K562 (cell line): ENCODE measurements around the gene TSHR.

Experiments
- ATF1 ChIP-seq, 2 experiments: fragments of 450-650 bp in 1 of 2; IDR thresholded peaks; 2 replicates each; pipeline ENCODE4 v1.6.1; 2016; ENCODE audit warnings: missing compliant biosample characterization in 1 of 2, missing genetic modification characterization in 1 of 2
- CTCF ChIP-seq, 3 experiments: IDR thresholded peaks in 2 of 3; conservative IDR thresholded peaks in 1 of 3; 2 replicates each; pipeline ENCODE4 v1.5.1; 2011 to 2012; ENCODE audit warnings: low read length in 3 of 3, mild to moderate bottlenecking in 3 of 3, control low read depth in 2 of 3, improper control_type of control experiment in 1 of 3, inconsistent platforms in 1 of 3, low read depth in 1 of 3, mixed read lengths in 1 of 3, moderate library complexity in 1 of 3; ENCODE audit not compliant: insufficient read depth in 2 of 3
- GABPA ChIP-seq: fragments of 200-800 bp; sonication (Bioruptor generic); conservative IDR thresholded peaks from 2 replicates; pipeline ENCODE4 v1.6.1; 2016; ENCODE audit warnings: low read depth, missing genetic modification characterization, missing compliant biosample characterization
- GTF2F1 ChIP-seq: IDR thresholded peaks from 2 replicates; pipeline ENCODE4 v1.6.1; 2011; ENCODE audit warnings: low read depth, low read length, improper control_type of control experiment
- SMC3 ChIP-seq: conservative IDR thresholded peaks from 2 replicates; pipeline ENCODE4 v1.6.1; 2011; ENCODE audit warnings: low read depth, low read length, improper control_type of control experiment; ENCODE audit not compliant: insufficient read depth
- ZFX ChIP-seq: sonication (generic); formaldehyde crosslinking; IDR thresholded peaks from 2 replicates; pipeline ENCODE4 v1.8.0; 2022; ENCODE audit warnings: mild to moderate bottlenecking, missing genetic modification reagents, moderate library complexity
- ZNF3 ChIP-seq: fragments of 250-450 bp; sonication (Bioruptor Pico); IDR thresholded peaks from 2 replicates; pipeline ENCODE4 v1.5.0; 2021; ENCODE audit warnings: mild to moderate bottlenecking, moderate library complexity
- ZNF551 ChIP-seq: fragments of 250-450 bp; sonication (Bioruptor Pico); IDR thresholded peaks from 2 replicates; pipeline ENCODE4 v1.5.0; 2021; ENCODE audit warnings: mild to moderate bottlenecking, moderate library complexity

- TF ChIP-seq SMC3 (no peak), ZNF3 (CRISPR knock-in tag) (no peak), GABPA (no peak), CTCF (IDR thresholded peaks at IDR 0.05 in 2 of 3, conservative IDR thresholded peaks at IDR 0.05 in 1 of 3; ENCODE audit: insufficient read depth in 2 of 3, low read depth in 1 of 3, low read length in 3 of 3) (no peak), GTF2F1 (no peak), ZFX (no peak), ATF1 (CRISPR knock-in tag; IDR thresholded peaks at IDR 0.05) (no peak), ATF1 (tag; IDR thresholded peaks at IDR 0.05) (no peak), ZNF551 (CRISPR knock-in tag) (no peak)
These were observed 46.0 kb downstream of the TSHR start for GRCh38 chr14:81001447-81001846.
